ENCODE results near the gene SUGP1.

Gene SUGP1

DNA sequence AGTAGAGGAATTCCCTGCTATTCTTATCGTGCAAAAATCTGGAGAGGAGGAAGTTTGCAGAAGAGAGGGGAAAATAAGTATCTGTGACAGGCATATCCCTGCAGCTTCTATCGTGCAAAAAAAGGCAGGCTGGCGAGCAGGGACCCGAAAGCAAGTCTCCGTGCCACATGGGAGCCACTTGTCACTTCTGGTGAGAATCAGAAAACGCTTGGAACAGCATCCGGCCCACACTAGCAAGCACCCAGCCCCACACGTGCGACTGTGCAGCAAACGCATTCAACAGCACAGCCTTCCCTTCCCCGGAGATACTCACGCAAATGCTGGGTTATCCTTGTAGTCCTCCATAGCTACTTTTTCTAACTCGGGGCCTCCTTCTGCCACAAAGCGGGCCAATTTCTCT is 16.9 kb downstream of the SUGP1 start:
- no peak for DNase-seq (ENCODE audit: low read depth, low spot score)

DNA sequence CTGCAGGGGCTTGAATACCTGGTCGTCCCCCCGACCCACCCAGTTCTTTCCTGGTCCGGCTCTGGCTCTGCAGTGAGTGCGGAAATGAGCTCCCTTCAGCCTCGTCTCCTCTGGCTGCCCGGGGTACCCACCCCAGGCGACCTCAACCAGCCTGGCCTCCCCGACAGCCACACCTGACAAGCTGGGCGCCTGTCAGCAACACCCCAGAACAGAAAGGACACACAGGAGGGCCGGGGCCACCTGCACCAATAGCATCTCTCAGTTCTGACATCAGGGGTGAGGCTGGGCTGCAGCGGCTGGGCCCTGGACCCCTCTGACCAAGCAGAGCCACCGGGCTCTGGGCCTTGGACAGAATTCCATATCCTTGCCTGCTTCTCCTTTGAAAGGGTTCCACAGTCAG is 19.7 kb downstream of the SUGP1 start:
- no peak for DNase-seq (ENCODE audit: low read depth, low spot score)

DNA sequence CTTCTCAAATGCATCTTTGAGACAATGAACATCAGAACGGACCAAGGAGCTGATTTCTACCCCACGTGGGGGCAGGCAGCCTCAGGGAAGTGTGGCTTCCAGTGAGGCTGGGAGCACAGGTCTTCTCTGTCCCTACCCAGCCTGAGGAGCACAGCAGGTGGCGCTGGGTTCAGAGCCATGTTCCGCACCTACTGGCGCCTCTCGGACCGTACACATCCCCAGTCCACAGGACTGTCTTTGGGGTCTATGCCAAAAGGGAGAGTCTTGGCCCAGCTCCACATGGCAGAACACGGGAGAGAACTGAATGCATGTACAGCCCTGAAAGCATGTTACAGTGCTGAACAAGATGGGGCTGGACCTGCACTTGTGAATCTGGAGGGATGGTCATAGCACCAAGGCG is 22.6 kb downstream of the SUGP1 start:
- no peak for DNase-seq (ENCODE audit: low read depth, low spot score)

DNA sequence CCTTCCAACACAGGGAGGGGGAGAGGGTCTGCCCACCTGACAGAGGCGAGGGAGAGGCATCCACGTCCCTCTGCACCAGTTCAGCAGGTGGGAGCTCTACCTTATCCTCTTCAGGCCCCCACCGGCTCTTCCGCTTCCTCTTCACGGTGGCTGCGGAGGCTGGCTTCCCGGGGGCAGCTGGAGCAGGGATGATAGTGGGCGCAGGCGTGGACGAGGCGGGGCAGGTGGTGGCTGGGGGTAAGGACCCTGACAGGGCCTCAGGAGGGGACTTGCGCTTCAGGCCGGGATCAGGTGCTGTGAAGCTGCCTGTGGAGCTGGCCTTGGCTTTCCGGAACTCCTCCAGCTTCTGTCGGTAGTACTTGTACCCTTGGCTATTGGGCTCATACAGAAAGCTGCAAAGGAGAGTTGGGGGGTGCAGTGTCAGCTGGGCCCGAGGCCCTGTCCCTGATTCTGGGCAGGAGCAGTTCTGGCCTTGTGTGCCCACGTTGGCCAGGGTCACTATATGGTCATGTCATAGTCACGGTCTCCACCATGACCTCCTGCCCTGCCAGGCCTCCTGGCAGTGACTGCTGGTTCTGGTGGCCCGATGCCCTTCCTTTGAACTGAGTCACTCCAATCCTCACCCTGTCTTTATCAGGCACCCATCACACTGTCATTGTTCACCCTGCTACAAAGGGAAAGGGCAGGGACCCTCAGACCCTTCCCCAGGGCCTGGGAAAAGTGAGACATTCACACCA is 23.2 kb downstream of the SUGP1 start:
- DNase-seq (ENCODE audit: low read depth, low spot score) = no peak

DNA sequence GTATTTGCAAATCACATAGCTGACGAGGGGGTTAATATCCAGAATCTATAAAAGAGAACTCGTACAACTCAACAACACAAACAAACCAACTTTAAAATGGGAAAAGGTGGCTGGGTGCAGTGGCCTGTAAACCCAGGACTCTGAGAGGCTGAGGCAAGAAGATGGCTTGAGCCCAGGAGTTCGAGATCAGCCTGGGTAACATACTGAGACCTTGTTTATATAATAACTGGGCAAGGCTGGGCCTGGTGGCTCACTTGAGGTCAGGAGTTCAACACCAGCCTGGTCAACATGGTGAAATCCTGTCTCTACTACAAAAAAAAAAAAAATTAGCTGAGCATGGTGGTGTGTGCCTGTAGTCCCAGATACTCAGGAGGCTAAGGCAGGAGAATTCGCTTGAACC is 25.4 kb downstream of the SUGP1 start:
- DNase-seq (ENCODE audit: low read depth, low spot score) = no peak

DNA sequence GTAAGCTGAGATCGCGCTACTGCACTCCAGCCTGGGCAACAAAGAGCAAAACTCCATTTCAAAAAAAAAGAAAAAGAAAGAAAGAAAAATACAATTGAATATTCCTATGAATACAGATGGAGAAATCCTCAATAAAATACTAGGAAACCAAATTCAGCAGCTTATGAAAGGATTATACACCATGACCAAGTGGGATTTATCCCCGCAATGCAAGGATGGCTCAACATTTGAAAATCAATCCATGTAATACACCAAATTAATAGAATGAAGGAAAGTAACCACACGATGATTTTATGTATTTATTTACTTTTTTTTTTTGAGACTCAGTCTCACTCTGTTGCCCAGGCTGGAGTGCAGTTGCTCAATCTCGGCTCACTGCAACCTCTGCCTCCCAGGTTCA is 27.7 kb downstream of the SUGP1 start:
- DNase-seq (ENCODE audit: low read depth, low spot score) = no peak

DNA sequence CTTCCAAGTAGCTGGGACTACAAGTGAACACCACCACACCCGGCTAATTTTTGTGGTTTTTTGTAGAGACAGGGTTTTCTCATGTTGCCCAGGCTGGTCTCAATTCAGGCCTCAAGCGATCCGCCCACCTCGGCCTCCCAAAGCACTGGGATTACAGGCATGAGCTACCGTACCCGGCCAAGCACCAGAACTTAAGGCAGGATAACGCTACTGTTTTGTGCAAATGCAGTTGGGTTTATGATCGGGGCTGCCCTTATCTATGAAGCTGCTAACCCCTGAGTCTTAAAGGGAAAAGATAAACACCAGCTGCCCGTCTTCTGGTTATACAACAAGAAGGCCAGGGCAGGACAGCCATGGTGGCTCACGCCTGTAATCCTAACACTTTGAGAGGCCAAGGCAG is 34.6 kb downstream of the SUGP1 start:
- DNase-seq (ENCODE audit: low read depth, low spot score) = no peak

DNA sequence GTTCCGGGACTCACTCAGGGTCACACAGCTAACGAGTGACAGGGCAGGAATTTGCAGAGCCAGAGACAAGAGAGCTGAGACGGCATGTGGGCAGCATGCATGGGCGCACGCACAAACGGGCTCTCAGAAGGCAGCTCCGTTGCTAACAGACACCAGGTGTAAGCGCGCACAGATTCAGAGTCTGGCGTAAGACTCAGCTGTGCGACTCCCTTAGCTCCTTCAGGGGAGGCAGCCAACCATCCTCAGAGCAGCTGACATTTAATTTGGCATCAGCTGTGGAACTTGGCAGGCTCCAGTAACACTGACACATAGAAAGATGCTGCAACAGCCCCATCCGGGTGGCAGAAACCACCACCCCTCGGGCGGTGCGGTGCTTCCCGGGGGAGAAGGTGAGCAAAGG is 39.7 kb downstream of the SUGP1 start:
- DNase-seq (ENCODE audit: low read depth, low spot score) = no peak

DNA sequence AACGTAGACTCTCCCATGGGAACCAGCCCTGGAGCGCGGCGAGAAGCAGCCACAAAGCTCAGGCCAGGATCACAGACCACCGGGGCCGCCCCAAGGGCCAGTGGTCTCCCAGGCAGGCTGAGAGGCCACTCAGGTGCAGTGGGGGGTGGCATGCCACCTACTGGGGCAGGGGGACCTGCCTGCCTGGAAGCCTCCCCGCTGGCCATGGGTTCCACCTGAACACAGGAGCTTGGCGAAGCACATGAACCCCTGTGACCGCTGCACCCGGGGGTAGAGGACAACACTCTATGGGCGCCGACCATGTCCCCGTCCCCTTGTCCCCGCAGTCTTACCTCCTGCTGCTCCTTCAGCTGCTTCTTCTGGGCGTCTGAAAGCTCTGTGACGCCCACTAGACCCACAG is 40.5 kb downstream of the SUGP1 start:
- DNase-seq (ENCODE audit: low read depth, low spot score) = no peak

DNA sequence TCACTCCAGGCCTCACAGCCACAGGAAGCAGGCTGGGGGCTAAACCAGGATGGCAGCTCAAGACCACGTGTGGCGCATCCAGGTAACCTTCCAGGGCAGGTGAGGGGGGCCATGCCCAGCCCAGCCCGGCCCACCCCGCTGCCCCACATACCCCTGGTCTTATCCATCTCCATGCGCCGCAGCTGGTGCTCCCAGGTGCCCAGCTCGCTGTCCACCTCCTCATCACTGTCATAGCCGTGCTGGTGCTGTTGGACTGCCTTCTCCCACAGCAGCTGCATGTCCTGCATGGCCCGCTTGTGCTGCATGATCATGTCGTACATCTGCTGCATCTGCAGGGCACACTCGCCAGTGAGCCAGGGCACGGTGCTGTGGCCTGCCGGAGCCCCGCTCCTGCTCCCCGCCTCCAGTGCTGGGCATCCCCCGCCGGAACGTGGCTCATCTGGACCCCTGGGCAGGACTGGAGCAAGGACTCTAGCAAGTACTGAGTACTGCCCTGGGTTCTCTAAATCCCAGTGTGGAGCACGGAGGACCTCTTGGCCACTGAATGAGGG is 41.2 kb downstream of the SUGP1 start:
- DNase-seq (ENCODE audit: low read depth, low spot score) = no peak

DNA sequence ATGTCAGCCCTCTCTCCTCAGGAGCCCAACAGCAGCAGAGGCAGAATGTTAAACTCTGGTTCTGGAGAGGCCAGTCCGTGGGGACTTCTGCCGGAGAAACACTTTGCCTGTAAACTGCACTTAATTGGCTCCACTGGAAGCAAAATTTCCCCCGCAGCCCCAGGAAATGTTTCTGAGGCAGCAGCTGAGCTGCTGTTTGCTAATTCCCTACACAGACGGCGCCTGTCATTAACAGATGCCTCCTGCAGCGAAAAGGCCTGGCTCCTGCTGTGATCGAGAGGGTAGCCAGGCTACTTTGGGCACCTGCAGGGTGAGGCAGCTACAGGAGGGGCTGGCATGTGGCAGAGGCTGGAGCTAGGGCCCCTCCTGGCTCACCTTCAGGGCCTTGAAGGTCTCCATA is 42.0 kb downstream of the SUGP1 start:
- no peak for DNase-seq (ENCODE audit: low read depth, low spot score)

DNA sequence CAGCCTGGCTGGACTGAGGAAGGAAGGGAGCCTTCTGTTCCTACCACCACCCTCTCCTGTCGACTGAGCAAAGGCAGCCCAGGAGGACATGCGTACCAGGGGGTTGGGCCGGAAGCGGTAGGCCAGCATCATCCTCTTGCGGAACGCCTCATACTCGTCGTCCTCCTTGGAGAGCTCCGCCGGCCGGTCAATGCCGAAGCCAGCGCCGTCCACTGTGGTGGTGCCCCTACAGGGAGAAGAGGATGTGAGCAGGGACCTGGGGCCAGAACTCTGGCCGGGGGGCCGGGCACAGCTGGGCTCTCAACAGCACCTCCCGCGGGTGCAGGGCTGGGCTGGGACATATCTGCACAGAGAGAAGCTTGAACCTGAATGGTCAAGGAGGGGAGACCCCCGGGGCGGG is 43.5 kb downstream of the SUGP1 start:
- DNase-seq (ENCODE audit: low read depth, low spot score) = no peak

DNA sequence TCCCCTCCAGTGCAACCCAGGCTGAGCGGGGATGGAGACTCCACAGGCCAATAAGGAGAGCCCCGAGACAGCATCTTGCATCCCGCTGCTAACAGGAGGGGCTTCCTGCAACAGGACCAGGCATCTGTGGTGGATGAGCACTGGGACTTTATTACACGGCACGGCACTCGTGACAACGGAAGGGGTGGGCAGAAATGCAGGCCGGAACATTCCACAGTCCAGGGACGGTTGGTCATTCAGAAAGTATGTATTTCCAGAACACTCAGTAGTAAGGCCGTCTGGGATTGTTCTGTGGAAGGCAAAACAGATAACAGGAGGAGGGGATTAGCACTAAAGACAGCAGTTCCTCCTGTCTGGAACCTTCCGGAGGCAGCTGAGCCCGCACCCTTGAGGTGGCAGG is 43.9 kb downstream of the SUGP1 start:
- DNase-seq (ENCODE audit: low read depth, low spot score) = no peak

DNA sequence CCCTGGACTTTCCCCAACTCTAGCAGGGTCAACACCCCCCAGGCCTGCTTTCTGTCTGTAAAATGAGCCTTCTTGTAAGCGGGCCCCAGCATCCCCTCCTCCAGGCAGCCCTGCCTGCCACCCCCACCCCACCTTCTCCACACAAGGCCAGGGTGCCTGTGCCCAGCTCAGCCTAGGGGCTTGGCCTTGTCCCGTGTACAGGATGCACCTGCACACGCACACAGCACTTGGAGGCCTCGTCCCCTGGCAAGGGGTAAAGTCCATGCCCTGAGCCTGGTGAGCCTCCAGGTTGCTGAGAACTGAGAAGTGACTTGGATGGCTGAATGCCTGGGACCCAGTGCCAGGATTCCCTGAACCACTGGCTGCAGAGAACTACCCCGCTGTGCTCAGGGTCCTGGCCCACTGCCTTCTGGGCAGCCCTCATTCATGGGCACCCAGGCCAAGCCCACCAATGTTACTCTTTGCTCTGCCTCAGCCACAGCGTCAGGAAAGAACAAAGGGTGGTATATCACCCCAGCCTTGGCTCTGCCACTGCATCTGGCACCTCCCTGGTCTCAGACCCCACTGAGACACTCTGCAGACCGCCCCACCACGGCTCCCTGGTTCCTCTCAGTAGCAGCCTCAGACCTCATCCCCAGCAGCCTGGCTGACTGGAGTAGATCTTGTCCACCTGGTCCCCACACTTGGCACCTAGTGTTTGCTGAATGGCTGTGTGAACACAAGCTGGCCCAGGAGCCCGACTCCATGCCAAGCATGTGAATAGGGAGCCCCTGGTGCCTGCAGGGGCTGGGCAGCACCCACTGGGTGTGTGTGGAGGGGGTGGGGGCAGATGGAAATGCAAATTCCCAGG is 45.4 kb downstream of the SUGP1 start:
- DNase-seq (ENCODE audit: low read depth, low spot score) = no peak

DNA sequence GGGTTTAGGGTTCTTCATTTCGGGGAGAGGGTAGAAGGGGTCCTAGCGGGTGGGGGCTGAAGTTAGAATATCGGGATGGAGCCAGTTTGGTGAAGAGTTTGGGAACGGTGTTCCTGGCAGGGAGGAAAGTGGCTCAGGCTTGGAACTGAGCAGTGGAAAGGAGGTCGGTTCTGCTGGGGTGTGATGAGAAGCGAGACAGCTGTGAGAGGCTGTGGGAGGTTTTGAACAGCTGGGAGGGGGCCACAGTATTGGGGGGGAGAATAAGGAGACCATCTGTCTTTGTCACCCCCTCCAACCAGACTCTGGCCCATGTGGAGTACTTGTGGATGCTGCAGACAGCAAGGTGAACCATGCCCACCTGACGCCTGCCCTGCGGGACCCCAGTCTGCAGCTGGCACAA is 46.2 kb downstream of the SUGP1 start:
- no peak for DNase-seq (ENCODE audit: low read depth, low spot score)

DNA sequence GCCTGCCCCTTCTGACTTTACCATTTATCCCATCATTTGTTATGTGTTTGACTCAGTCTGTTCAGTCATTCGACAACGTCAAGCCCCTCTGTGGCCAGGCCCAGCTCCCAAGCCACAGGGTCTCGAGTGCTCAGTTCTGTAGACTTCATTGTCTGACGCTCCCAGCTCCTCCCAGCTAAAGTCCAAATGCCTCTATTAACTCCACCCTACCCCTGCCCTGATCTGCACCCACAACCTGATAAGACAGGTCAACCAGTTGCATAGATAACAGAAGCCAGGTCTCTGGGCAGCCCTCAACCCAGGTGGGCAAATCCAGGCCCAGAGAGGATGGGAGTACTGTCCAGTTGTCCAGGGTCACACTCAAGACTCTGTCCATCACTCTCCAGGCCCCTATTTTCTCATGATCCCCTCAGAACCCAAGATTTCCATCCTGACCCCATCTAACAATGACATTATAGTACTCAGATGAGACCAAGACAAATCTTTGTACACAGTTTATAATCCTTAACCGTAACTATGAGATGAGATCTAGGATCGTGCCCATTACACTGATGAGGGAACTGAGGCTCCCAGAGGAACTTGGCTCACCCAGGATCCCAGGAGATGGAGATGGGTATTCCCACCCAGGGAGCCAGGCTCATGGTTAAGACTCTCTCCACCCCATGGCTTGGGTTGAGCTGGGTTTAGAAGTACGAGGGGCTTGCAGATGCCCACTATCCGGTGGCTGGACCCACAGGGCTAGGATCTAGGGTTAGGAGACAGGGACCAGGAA is 48.3 kb downstream of the SUGP1 start:
- no peak for DNase-seq (ENCODE audit: low read depth, low spot score)

DNA sequence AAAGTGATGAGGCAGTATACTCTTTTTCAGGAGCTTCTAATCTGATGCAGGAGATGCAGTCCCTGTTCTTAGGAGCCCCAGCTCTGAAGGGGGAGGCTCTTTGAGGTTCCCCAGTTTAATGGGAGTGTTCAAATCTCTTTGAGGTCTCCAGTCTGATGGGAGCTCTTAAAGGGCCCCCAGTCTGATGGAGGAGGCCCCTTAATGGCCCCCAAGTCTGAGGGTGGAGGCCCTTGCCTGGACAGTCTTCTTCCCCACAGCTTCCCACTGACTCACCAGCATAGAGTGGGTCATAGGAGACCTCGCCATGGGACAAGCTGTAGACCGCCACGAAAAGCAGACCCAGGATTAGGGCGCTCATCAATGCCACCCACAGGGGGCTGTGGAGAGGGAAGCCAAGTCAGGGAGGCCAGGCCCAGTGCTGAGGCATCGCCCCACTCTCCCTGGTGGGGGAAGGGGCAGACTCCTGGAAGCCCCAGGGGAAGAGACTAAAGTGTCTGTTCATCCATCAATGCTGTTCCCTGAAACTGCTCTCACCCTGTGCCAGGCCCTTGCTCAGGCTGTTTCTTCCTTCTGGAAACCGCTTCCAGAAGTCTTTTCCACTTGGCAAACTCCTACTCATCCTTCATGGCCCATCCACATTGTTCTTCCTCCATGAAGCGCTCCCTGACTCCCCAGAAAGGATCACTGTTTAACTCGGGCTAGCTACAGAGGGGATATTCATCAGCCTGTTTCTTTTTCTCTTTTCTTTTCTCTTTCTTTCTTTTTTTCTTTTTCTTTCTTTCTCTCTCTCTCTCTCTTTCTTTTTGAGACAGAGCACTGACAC is 49.3 kb downstream of the SUGP1 start:
- no peak for DNase-seq (ENCODE audit: low read depth, low spot score)

DNA sequence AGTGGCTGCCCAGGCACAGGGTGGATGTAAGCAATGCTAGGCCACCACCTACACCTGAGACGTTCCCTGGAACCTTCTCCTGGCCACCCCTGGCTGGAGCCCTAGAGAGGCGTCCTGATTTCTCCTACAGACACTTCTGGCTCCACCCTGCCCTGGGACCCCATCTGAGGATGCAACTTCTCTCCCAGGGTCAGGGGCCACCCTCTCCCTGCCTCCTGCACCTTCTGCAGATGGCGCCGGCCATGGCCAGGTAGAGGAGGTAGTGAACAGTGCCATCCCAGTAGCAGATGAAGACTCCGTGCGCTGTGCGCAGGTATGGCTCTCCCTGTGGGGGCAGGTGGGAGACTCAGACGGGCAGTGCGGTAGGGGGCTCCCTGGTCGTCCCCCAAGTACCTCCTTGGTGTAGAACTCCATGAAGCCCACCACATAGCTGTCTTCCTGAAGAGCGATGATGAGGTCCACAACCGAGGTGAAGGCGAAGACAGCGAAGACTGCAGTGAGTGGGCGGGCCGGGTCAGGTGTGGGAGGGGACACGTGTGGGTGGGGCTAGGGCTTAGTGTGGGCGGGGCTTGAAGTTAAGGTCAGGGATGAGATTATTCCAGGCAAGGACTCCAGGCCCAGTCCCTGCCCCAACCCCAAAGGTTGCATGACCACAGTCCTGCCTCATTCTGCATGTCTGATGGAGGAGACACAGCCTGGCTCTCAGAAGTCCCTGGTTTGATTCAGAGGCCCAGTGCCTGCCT is 50.2 kb downstream of the SUGP1 start:
- DNase-seq (ENCODE audit: low read depth, low spot score) = no peak

DNA sequence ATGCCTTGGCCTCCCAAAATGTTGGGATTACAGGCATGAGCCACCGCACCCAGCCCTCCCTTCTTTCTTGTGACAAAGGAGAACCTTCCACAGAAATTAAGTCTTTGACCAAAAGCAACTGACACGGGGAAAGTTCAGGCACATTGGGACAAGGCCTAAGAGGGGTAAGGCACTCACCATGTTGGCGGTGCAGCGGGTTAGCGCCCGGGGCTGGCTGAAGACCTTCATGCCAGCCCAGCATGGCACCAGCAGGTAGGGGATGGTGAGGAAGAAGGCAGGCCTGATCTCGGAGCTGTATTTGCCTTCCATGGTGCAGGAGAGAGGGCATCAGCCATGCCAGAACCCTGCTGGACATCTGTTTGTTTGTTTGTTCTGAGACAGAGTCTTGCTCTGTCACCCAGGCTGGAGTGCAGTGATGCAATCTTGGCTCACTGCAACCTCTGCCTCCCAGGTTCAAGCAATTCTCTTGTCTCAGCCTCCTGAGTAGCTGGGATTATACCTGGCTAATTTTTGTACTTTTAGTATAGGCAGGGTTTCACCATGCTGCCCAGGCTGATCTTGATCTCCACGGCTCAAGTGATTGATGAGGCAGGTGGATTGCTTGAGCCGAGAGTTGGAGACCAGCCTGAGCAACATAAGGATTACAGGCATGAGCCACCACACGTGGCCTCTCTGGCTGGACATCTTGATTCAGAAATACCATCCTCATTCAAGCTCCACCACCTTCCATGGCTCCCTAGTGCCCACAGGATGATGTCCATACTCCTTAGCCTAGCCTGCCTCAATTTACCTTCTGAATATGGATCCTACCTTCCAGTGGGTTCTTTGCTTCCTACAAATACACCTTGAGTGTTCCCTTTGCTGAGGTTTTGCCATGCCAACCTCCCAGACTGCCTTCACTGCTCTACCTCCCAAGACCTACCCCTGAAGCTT is 51.6 kb downstream of the SUGP1 start:
- no peak for DNase-seq (ENCODE audit: low read depth, low spot score)

DNA sequence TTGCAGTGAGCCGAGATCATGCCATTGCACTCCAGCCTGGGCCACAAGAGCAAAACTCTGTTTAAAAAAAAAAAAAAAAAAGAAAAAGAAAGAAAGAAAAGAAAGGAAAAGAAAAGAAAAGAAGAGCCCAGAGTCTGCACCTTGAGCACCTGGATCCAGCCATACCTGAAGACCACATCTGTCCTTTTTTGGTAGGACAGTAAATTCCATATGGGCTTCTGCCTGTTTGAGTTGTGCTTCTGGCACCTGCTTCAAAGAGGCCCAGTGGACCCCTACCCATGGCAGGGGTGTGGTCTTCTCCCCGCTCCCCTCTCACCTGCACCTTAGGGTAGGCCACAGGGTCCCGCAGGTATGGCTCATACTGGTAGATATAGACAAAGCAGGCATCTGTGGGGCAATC is 53.0 kb downstream of the SUGP1 start:
- DNase-seq (ENCODE audit: low read depth, low spot score) = no peak
